Natural killer cell (primary cell): Measurements from ENCODE around the gene MTCH1. TPM values are rescaled to one million over a fixed set of nuclear protein-coding genes. Genes with fewer than 3 reads are reported as not detected.

Source experiments
- ATAC-seq, 3 donors: fragments of 150-1000 bp in 2 of 3; fragments of 200-7000 bp in 1 of 3; cut with Tn5 transposase; 1 replicate in 1 of 3; 2 replicates in 2 of 3; pipeline ENCODE4 v1.10.0; 2021; ENCODE audit warnings: mild to moderate bottlenecking in 2 of 3, moderate library complexity in 2 of 3
- DNase-seq, 2 donors: peaks; one replicate each; pipeline versions ENCODE4 v3.0.0 to v3.0.0-alpha.2; 2013 to 2021; ENCODE audit warnings: mixed read lengths in 1 of 2
- H3K27ac ChIP-seq: one replicate; pipeline ENCODE4 v1.5.1; 2013; ENCODE audit warnings: mild to moderate bottlenecking, low read length
- H3K27me3 ChIP-seq: one replicate; pipeline ENCODE4 v1.6.1; 2013; ENCODE audit warnings: low read length; ENCODE audit not compliant: control insufficient read depth, insufficient read depth
- H3K36me3 ChIP-seq: one replicate; pipeline ENCODE4 v1.6.1; 2013; ENCODE audit warnings: low read length; ENCODE audit not compliant: control insufficient read depth, insufficient read depth
- H3K4me1 ChIP-seq: one replicate; pipeline ENCODE4 v1.6.1; 2013; ENCODE audit warnings: low read length; ENCODE audit not compliant: control insufficient read depth, insufficient read depth
- H3K4me3 ChIP-seq: one replicate; pipeline ENCODE4 v1.5.1; 2013; ENCODE audit warnings: low read length
- H3K9me3 ChIP-seq: one replicate; pipeline ENCODE4 v1.6.1; 2013; ENCODE audit warnings: low read length; ENCODE audit not compliant: control insufficient read depth, insufficient read depth
- H3K27ac Mint-ChIP-seq, 2 donors: one replicate each; pipeline ENCODE4 v1.8.0; 2022; ENCODE audit warnings: mild to moderate bottlenecking in 2 of 2, mixed read lengths in 2 of 2, moderate library complexity in 1 of 2
- H3K27me3 Mint-ChIP-seq, 2 donors: one replicate each; pipeline ENCODE4 v1.8.0; 2022; ENCODE audit warnings: low read depth in 2 of 2, mixed read lengths in 2 of 2
- H3K36me3 Mint-ChIP-seq: one replicate; pipeline ENCODE4 v1.8.0; 2022; ENCODE audit warnings: mixed read lengths
- H3K4me1 Mint-ChIP-seq, 2 donors: one replicate each; pipeline ENCODE4 v1.8.0; 2022; ENCODE audit warnings: mixed read lengths in 2 of 2
- H3K4me3 Mint-ChIP-seq: one replicate; pipeline ENCODE4 v1.8.0; 2022; ENCODE audit warnings: mild to moderate bottlenecking, moderate library complexity, mixed read lengths
- H3K9me3 Mint-ChIP-seq, 2 donors: one replicate each; pipeline ENCODE4 v1.8.0; 2022; ENCODE audit warnings: mixed read lengths in 2 of 2
- CTCF ChIP-seq: fragments of 200-600 bp; IDR thresholded peaks from one replicate; pipeline ENCODE4 v1.8.0; 2022; ENCODE audit warnings: antibody characterized with exemption
- WGBS: methylation state at CpG from one replicate; pipeline ENCODE4 v1.1.7; 2013; ENCODE audit warnings: missing lambda C conversion rate; ENCODE audit not compliant: insufficient coverage; 5-methylcytosine and 5-hydroxymethylcytosine counted together
- intact Hi-C: fragments of 100-400 bp; cut with micrococcal nuclease; formaldehyde crosslinking; loops from one replicate; pipeline ENCODE4 v1.14.2; 2022
- total RNA-seq, 4 donors: library from RNA; stranded (reverse); fragments of 120-200 nt in 1 of 4; gene quantifications; one replicate each; pipeline versions ENCODE4 v1.2.3 to v1.2.4, GENCODE V29; 2013 to 2022

MTCH1 gene
- total RNA-seq, 3 donors from 2014 or later (not counting 1 experiment from before 2014, with no cell fraction given) = 158 to 180 (median 162) TPM

GRCh38 chr6:36977470-36977941, 8.5 kb downstream of the MTCH1 start:
- Histone ChIP-seq H3K4me3 (no peak overlapping the region), H3K27ac (no peak overlapping the region), H3K27me3 (no peaks in the 10 kb centered on the region), H3K9me3 (no peaks in the 10 kb centered on the region), H3K36me3 (peaks cover 67% of the 10 kb centered on the region), H3K4me1 (no peaks in the 10 kb centered on the region)
- intact Hi-C loops = no loop called here
- Mint-ChIP-seq H3K27me3 (no peaks in the 10 kb centered on the region), H3K4me1 (peaks cover 22 to 32% of the 10 kb centered on the region in 2 donors), H3K36me3 (no peaks in the 10 kb centered on the region), H3K27ac (no peak overlapping the region), H3K4me3 (no peak overlapping the region), H3K9me3 (no peaks in the 10 kb centered on the region)
- peak in 1 of 3 donors; percentile 43 for ATAC-seq
- TF ChIP-seq CTCF = peak; percentile 20
- 81% methylated on average over 16 of the region's 16 CpGs for WGBS
- DNase-seq = peak in 1 of 2 donors; percentile 54

- Histone ChIP-seq H3K4me3 (no peak overlapping the region), H3K27ac (no peak overlapping the region), H3K36me3 (peaks cover 73% of the 10 kb centered on the region), H3K27me3 (no peaks in the 10 kb centered on the region), H3K9me3 (no peaks in the 10 kb centered on the region), H3K4me1 (no peaks in the 10 kb centered on the region)
- H3K27me3 Mint-ChIP-seq = no peaks in the 10 kb centered on the region
- DNase-seq (no peak), ATAC-seq (no peak)
- no peak overlapping the region for H3K27ac Mint-ChIP-seq
- no peak overlapping the region for H3K4me3 Mint-ChIP-seq
- no peaks in the 10 kb centered on the region for H3K36me3 Mint-ChIP-seq
- H3K4me1 Mint-ChIP-seq = peaks cover 19 to 27% of the 10 kb centered on the region in 2 donors
- intact Hi-C loops = no loop called here
- no peaks in the 10 kb centered on the region for H3K9me3 Mint-ChIP-seq
- WGBS = 95% methylated on average over 6 of the region's 6 CpGs
- no peak for TF ChIP-seq CTCF
Measured at GRCh38 chr6:36976931-36977330, 9.1 kb downstream of the MTCH1 start.

- Histone ChIP-seq H3K27ac (no peak overlapping the region), H3K9me3 (no peaks in the 10 kb centered on the region), H3K27me3 (no peaks in the 10 kb centered on the region), H3K4me1 (no peaks in the 10 kb centered on the region), H3K36me3 (peaks cover 75% of the 10 kb centered on the region), H3K4me3 (no peak overlapping the region)
- no peak for DNase-seq
- no peak for TF ChIP-seq CTCF
- 96% methylated on average over 7 of the region's 7 CpGs for WGBS
- Mint-ChIP-seq H3K27ac (no peak overlapping the region), H3K4me1 (peaks cover 15 to 23% of the 10 kb centered on the region in 2 donors), H3K4me3 (no peak overlapping the region), H3K36me3 (no peaks in the 10 kb centered on the region), H3K27me3 (no peaks in the 10 kb centered on the region), H3K9me3 (no peaks in the 10 kb centered on the region)
- intact Hi-C loops = no loop called here
- no peak for ATAC-seq
Measured at GRCh38 chr6:36976509-36976908, 9.5 kb downstream of the MTCH1 start.

GRCh38 chr6:36976007-36976264, 10.1 kb downstream of the MTCH1 start:
- no peaks in the 10 kb centered on the region for H3K36me3 Mint-ChIP-seq

More at GRCh38 chr6:36976007-36976264, 10.1 kb downstream of the MTCH1 start:
- Mint-ChIP-seq H3K27me3 (no peaks in the 10 kb centered on the region), H3K9me3 (no peaks in the 10 kb centered on the region), H3K27ac (no peak overlapping the region), H3K4me1 (peaks cover 12 to 18% of the 10 kb centered on the region in 2 donors), H3K4me3 (no peak overlapping the region)
- Histone ChIP-seq H3K4me3 (no peak overlapping the region), H3K4me1 (no peaks in the 10 kb centered on the region), H3K9me3 (no peaks in the 10 kb centered on the region), H3K36me3 (peaks cover 78% of the 10 kb centered on the region), H3K27ac (no peak overlapping the region), H3K27me3 (no peaks in the 10 kb centered on the region)
- 100% methylated on average over 1 of the region's 4 CpGs for WGBS
- DNase-seq = no peak
- ATAC-seq = no peak
- TF ChIP-seq CTCF = no peak
- intact Hi-C loops = no loop called here
